ENCODE results near the gene TMEM81. TPM values are rescaled to one million over a fixed set of nuclear protein-coding genes. Genes with fewer than 3 reads are reported as not detected.

The TMEM81 gene
- total RNA-seq, 1 donor from 2014 or later = 3.3 TPM

Other genes starting within 250 kb of the TMEM81 start
- 0.14 and 0.18 TPM in 2 replicates for gene NFASC, start 213.6 kb downstream of the TMEM81 start, total RNA-seq
- not detected in 2 replicates for gene CNTN2, start 41.2 kb downstream of the TMEM81 start, total RNA-seq
- 19.2 and 21.6 TPM in 2 replicates for gene RBBP5, start 37.5 kb upstream of the TMEM81 start, total RNA-seq
- gene DSTYK, start 127.2 kb upstream of the TMEM81 start, total RNA-seq = 27.3 and 28.6 TPM in 2 replicates
- gene TMCC2, start 143.5 kb upstream of the TMEM81 start, total RNA-seq = 13.4 and 14.0 TPM in 2 replicates
- 0.41 and 0.44 TPM in 2 replicates for gene NUAK2, start 237.3 kb upstream of the TMEM81 start, total RNA-seq